HG03575 (cell line): ENCODE data around the gene LTB4R.
"Not testable (repeated sequence)": the region's sequence is repeated elsewhere in the genome, so short reads cannot be mapped to it uniquely, and the experiment has no call there.

ENCODE experiments used
- ATAC-seq: cut with Tn5 transposase; IDR thresholded peaks from one replicate; pipeline ENCODE4 v1.9.1; 2021; ENCODE audit not compliant: unreplicated experiment, insufficient number of reproducible peaks, low FRiP score; ENCODE audit errors: extremely low read depth

LTB4R gene

GRCh38 chr14:24335461-24336171 lies 24.3 kb downstream of the LTB4R start:
- ATAC-seq: no peak

- no peak for ATAC-seq
These were observed 26.0 kb downstream of the LTB4R start for GRCh38 chr14:24337144-24337823.

GRCh38 chr14:24337824-24338175 lies 26.5 kb downstream of the LTB4R start:
- no peak for ATAC-seq

- ATAC-seq: no peak
These were observed 27.5 kb downstream of the LTB4R start for GRCh38 chr14:24338843-24339242.

GRCh38 chr14:24339284-24340151 lies 28.2 kb downstream of the LTB4R start, which contains the start of gene RIPK3:
TSS of gene RIPK3 (minus strand) at chr14:24339991. CDS start at chr14:24339826, 165 bp downstream.
- ATAC-seq: no peak

- no peak for ATAC-seq
These were observed 29.3 kb downstream of the LTB4R start for GRCh38 chr14:24340606-24341005.

- ATAC-seq: no peak
These were observed 31.6 kb downstream of the LTB4R start for GRCh38 chr14:24342889-24343288.

GRCh38 chr14:24343795-24344660 lies 32.7 kb downstream of the LTB4R start:
- ATAC-seq: no peak

- no peak for ATAC-seq
These were observed 35.8 kb downstream of the LTB4R start for GRCh38 chr14:24347134-24347533.

GRCh38 chr14:24348186-24348585 lies 36.9 kb downstream of the LTB4R start:
- no peak for ATAC-seq

- ATAC-seq: no peak
These were observed 38.4 kb downstream of the LTB4R start for GRCh38 chr14:24349742-24350141.

GRCh38 chr14:24351517-24351916 lies 40.2 kb downstream of the LTB4R start:
- ATAC-seq: no peak

GRCh38 chr14:24353559-24354481 lies 42.5 kb downstream of the LTB4R start:
- no peak for ATAC-seq

- ATAC-seq: not testable (repeated sequence)
These were observed 43.2 kb downstream of the LTB4R start for GRCh38 chr14:24354482-24354825.

GRCh38 chr14:24355009-24355408 lies 43.7 kb downstream of the LTB4R start:
- no peak for ATAC-seq

- ATAC-seq: no peak
These were observed 44.9 kb downstream of the LTB4R start for GRCh38 chr14:24356208-24356607.

- ATAC-seq: no peak
These were observed 49.0 kb downstream of the LTB4R start for GRCh38 chr14:24360281-24360680.

GRCh38 chr14:24361326-24361725 lies 50.0 kb downstream of the LTB4R start:
- ATAC-seq: no peak
